ENCODE data around the gene CACNA2D2.

Gene CACNA2D2

GRCh38 chr3:50327129-50327528, 176.3 kb downstream of the CACNA2D2 start:
- no peak for DNase-seq (ENCODE audit: low read depth in 2 of 2)

DNA sequence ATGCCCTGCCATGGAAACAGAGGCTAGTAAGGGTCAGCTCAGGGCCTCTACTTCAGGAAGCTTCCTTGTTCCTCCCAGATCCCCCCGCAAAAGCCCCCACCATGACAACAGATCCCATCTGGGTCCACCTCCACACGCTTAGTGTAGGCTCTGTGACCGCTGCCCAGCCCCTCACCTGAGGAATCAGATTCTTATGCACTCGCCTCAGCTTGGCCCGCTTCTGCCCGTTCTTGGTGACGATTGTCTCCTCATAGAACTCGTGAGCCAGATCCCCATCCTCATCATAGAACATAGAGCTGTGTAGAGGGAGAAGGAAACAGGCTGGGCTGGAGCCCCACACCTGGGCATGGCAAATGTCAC, 177.3 kb downstream of the CACNA2D2 start:
- no peak for DNase-seq (ENCODE audit: low read depth in 2 of 2)

GRCh38 chr3:50325497-50326181, 177.8 kb downstream of the CACNA2D2 start:
- no peak for DNase-seq (ENCODE audit: low read depth in 2 of 2)

DNA sequence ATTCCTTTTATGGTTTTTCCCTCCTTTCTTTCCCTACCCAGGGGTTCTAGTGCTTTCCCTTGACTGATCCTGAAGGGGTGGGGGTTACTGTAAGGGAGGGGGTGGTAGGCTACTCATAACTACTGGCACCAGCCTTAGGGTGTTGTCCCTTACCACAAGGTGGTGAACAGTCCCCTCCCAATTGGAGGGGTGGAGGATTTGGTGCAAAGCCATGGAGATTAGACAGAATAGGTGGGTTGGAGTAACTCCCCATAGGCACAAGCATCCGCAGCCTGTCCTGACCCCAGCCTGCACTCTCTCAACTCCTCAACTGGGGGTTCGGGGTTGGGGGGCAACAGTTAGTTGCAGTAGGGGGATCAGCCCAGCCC, 178.3 kb downstream of the CACNA2D2 start:
- DNase-seq (ENCODE audit: low read depth in 2 of 2), result no peak

GRCh38 chr3:50324351-50325112, 178.9 kb downstream of the CACNA2D2 start:
- DNase-seq (ENCODE audit: low read depth in 2 of 2), result no peak

- DNase-seq (ENCODE audit: low read depth in 2 of 2), result no peak
These were observed 179.7 kb downstream of the CACNA2D2 start for GRCh38 chr3:50323614-50324199.

DNA sequence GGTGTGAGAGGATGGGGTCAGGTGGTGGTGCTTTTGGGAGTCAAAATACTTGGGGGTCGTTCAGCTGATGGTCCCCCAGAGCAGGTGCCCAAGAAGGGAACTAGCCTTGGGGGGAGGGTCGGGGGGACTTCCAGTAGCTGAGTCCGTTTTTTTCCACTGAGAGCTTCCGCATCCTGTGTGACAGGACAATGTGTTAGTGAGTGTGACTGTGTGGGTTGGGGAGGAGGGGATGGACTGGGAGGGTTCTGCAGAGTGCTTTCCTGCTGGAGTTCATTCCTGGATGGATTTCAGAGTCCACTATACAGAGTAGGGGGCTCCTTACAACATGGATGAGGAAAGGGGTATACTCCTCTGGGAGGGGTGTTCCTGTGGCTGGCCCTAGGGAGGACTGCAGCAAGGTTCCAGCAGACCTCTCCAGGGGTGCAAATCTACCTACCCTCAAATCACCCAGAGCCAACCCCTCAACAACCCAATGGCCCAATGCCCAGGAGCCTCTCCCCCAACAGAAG, 180.3 kb downstream of the CACNA2D2 start:
- no peak for DNase-seq (ENCODE audit: low read depth in 2 of 2)

- no peak for DNase-seq (ENCODE audit: low read depth in 2 of 2)
These were observed 180.9 kb downstream of the CACNA2D2 start, which contains the start of gene HYAL2 for GRCh38 chr3:50322386-50323091. Gene HYAL2, minus strand, starts transcription at chr3:50322745. Its CDS starts 2,256 bp downstream, at chr3:50320489.

DNA sequence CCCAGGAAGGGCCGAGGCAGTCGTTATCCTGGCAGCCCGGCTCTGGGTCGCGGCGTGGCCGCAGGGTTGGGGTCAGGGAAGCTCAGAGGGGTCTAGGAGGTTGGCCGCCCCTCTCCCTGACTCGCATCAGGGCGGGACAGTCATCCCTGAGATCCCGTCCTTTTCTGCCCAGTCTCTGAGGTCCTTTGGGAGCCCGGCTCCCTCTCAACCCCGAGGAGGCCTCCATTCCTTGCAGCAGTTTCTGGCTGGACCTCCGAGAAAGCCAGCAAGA, 181.4 kb downstream of the CACNA2D2 start:
- no peak for DNase-seq (ENCODE audit: low read depth in 2 of 2)

DNA sequence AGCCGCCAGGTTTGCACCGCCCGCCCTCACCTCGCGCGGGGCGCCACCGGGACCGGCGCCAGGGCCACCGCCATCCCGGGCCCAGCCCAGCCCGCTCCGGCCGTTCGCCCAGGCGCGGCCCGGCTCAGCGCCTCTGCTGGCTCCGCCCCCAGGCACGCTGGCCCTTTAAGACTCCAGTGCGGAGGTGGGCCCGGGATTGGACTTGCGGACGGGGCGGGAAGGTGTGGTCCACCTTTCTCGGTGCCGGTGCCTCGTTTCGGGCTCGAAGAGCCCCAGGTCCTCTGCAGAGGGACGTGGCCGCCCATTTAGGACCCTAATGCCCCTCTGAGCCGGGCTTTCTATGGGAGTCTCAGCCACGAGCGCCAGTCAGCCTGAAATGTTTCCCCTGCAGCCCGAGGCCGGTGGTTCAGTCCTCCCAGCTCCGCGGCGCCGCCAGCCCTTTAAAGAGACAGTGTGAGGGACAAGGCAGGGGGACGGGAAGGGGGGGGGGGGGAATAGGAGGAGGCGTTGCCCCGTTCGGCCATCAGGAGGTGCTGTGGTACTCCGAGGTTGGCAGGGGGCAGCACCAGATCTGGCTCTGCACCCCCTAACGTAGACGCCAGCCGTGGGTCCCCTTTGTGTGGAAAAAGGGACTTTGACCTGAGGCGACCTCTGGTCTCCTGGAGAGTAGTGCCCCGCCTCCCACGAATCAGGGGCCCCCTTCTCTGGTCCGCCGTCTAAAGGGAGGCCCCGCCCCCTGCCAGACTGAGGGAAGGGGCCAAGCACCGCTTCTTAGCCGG, 181.9 kb downstream of the CACNA2D2 start:
- peak; percentile 56 to 68 for DNase-seq (ENCODE audit: low read depth in 2 of 2)

DNA sequence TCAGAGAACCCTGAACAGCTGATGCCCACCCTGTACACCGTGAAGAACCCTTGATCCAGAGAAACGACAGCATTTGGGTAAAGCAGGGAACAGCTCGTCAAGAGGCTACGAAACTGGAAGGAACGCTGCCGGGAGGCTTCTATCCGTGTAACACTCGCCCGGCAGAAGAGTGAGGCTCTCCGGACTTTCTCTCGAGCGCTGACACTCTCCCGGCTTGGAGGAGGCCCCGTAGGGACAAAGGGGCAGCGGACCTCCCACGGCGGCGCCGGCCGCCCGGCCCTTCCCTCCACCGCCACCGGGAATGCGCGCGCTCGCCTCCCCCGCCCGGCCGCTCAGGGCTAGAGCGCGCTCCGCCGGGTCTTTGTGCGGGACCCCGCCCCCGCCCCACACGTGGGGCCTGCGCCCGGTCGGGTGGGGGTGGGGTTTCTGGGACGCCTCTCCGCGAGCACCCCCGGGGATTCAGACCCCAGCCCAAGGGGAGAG, 182.5 kb downstream of the CACNA2D2 start:
- peak in 1 of 2 donors; percentile 39 for DNase-seq (ENCODE audit: low read depth in 2 of 2)

- DNase-seq (ENCODE audit: low read depth in 2 of 2), result no peak
These were observed 183.4 kb downstream of the CACNA2D2 start for GRCh38 chr3:50319894-50320625.

GRCh38 chr3:50319181-50319893, 184.1 kb downstream of the CACNA2D2 start:
- no peak for DNase-seq (ENCODE audit: low read depth in 2 of 2)

- DNase-seq (ENCODE audit: low read depth in 2 of 2), result no peak
These were observed 184.8 kb downstream of the CACNA2D2 start for GRCh38 chr3:50318615-50319014.

DNA sequence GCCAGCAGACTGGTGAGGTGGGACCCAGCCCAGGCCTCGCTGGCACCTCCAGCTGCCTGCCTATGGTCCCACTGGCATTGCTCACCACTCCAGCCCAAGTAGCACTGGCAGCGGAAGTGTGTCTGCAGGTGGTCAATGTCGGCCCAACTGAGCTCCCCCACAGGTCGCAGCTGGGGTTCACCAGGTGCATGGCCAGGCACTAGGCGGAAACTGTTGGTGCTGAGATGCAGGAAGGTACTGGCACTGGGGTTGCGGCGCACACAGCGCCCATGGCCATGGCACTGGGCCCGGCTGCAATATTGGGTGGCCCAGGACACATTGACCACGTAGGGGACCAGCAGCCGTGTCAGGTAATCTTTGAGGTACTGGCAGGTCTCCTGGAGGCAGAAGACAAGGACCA, 185.3 kb downstream of the CACNA2D2 start:
- DNase-seq (ENCODE audit: low read depth in 2 of 2), result no peak

- DNase-seq (ENCODE audit: low read depth in 2 of 2), result no peak
These were observed 186.1 kb downstream of the CACNA2D2 start for GRCh38 chr3:50317300-50317699.

DNA sequence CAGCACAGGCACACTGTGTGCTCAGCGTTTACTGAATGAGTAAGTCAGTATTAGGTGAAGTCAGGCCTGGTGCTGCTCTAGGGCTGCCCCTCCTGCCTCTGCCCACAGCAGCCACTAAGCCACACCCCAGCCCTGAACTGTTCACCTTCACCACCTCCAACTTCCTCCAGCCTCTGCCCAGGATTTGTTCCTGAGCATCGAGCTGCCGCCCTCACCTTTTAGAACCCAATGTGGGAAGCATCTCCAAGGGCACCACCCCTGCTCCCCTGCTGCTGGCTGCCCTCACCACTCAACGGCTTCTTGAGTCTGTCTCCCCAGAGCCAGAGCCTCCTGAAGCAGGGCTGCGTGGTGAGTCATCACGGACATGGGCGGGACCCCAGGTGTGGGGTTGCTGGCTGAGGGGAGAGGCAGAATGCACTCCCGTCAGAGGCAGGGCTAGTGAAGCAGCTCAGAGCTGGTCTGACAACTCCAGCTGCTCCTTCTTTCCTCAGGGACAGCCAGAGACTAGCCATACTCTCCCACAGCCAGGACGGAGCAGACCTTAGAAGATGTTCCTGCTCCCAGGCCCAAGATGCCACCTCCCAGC, 186.7 kb downstream of the CACNA2D2 start:
- DNase-seq (ENCODE audit: low read depth in 2 of 2), result peak; percentile 51 to 63

DNA sequence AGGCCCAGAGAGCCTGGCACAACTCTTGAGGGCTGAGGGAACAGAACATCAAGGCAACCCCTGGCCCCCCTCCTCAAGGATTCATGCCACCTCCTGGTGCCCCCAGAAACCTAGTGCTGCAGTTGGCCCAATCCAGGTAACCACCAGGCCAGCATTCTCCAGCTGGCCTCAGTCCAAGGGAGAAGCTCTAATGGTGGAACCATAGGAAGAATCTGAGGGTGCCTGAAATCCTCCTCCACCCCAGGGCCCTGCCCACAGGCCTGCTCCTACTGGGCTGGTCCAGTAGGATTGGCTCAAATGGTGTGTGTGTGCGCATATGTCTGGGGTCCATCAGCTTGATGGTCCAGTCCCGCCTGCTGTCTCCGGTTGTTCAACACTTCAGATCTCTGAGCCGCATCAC, 188.6 kb downstream of the CACNA2D2 start:
- no peak for DNase-seq (ENCODE audit: low read depth in 2 of 2)

GRCh38 chr3:50314342-50314741, 189.1 kb downstream of the CACNA2D2 start:
- no peak for DNase-seq (ENCODE audit: low read depth in 2 of 2)
